ENCODE data around the gene NOTUM.
A peak's percentile ranks its signal among the peaks of the same experiment; 100 is the strongest.

Gene NOTUM

GRCh38 chr17:81959362-81960129, 1.4 kb downstream of the NOTUM start:
- H3K36me3 ChIP-seq (ENCODE audit: control insufficient read depth in 2 of 2, insufficient read depth in 1 of 2, low read length in 2 of 2): no peaks in the 10 kb centered on the region
- CTCF ChIA-PET: interaction anchor here (0.6 to 3.0 kb wide), 49 partner anchors 9 to 1207 kb away, joined by 3 to 105 read pairs (median 4); partner anchors contain the start of genes ASPSCR1, CENPX, DCXR and LRRC45
- H3K9me3 ChIP-seq (ENCODE audit: control insufficient read depth, insufficient read depth, low read depth, low read length): no peaks in the 10 kb centered on the region
- peaks cover 4% of the 10 kb centered on the region; the same call in 1 of the 2 replicates for H3K4me1 ChIP-seq (ENCODE audit: control insufficient read depth, insufficient read depth, low read length)
- TF ChIP-seq OSR2 (tag by site-specific recombination; IDR thresholded peaks at IDR 0.05): 0 out of 2 replicates have a peak, but pooled peaks have one; percentile 21
- no peak for TF ChIP-seq ZNF521 (tag by site-specific recombination; IDR thresholded peaks at IDR 0.05)
- no peak for TF ChIP-seq ZNF10 (tag by site-specific recombination; IDR thresholded peaks at IDR 0.05)
- TF ChIP-seq ZSCAN30 (tag by site-specific recombination; IDR thresholded peaks at IDR 0.05): peak; percentile 19; the same call in 1 of the 2 replicates
- no peak for TF ChIP-seq ZNF560 (tag by site-specific recombination; IDR thresholded peaks at IDR 0.05; ENCODE audit: borderline replicate concordance)
- TF ChIP-seq GLIS1 (tag by site-specific recombination; IDR thresholded peaks at IDR 0.05): peak; percentile 70
- no peak for TF ChIP-seq ZNF362 (tag by site-specific recombination; IDR thresholded peaks at IDR 0.05)
- TF ChIP-seq GLI4 (tag by site-specific recombination; IDR thresholded peaks at IDR 0.05): no peak
- TF ChIP-seq ZNF561 (tag by site-specific recombination; IDR thresholded peaks at IDR 0.05; ENCODE audit: borderline replicate concordance): 0 out of 2 replicates have a peak, but pooled peaks have one; percentile 42
- peak; percentile 12; the same call in 1 of the 2 replicates for TF ChIP-seq ZNF335 (tag by site-specific recombination; conservative IDR thresholded peaks at IDR 0.05)
- no peak for TF ChIP-seq FEZF1 (tag by site-specific recombination; IDR thresholded peaks at IDR 0.05)
- no peak for TF ChIP-seq ZNF692 (tag by site-specific recombination; IDR thresholded peaks at IDR 0.05)
- TF ChIP-seq PBX3 (CRISPR knock-in tag; IDR thresholded peaks at IDR 0.05): peak; percentile 76; the same call in 1 of the 2 replicates
- 0 out of 2 replicates have a peak, but pooled peaks have one; percentile 22 for TF ChIP-seq ZNF423 (tag by site-specific recombination; IDR thresholded peaks at IDR 0.05)
- TF ChIP-seq ZNF600 (tag by site-specific recombination; IDR thresholded peaks at IDR 0.05): no peak
- no peak for TF ChIP-seq ZNF785 (tag by site-specific recombination; IDR thresholded peaks at IDR 0.05)
- TF ChIP-seq ZNF777 (tag by site-specific recombination; IDR thresholded peaks at IDR 0.05; ENCODE audit: borderline replicate concordance): peak; percentile 64; the same call in 1 of the 2 replicates
- no peak for TF ChIP-seq KLF17 (tag by site-specific recombination; IDR thresholded peaks at IDR 0.05)
- TF ChIP-seq ZNF596 (tag by site-specific recombination; IDR thresholded peaks at IDR 0.05): peak; percentile 24; the same call in 1 of the 2 replicates
- TF ChIP-seq GLIS2 (tag by site-specific recombination; IDR thresholded peaks at IDR 0.05): 0 out of 2 replicates have a peak, but pooled peaks have one; percentile 18
- TF ChIP-seq ZBTB26 (tag by site-specific recombination; optimal IDR thresholded peaks at IDR 0.05): peak; percentile 3
- peak; percentile 12; the same call in 1 of the 2 replicates for TF ChIP-seq ZBTB8A (tag by site-specific recombination; IDR thresholded peaks at IDR 0.05)
- peak; percentile 62; the same call in 1 of the 2 replicates for TF ChIP-seq ZNF660 (tag by site-specific recombination; IDR thresholded peaks at IDR 0.05)
- TF ChIP-seq ZNF146 (tag by site-specific recombination; IDR thresholded peaks at IDR 0.05): no peak
- H3K27ac ChIP-seq (ENCODE audit: extremely low read depth, low read depth, low read length): peak overlapping the region; percentile 31; the same call in 1 of the 2 replicates
- H3K4me3 ChIP-seq (ENCODE audit: low read depth, low read length): peak overlapping the region; percentile 20
- POLR2A ChIA-PET: interaction anchor here (0.7 to 2.3 kb wide), 12 partner anchors 18 to 147 kb away, joined by 3 to 16 read pairs (median 4); partner anchors contain the start of genes ASPSCR1, CENPX, DCXR and FASN

Measured in HEK293 (cell line).